KMS-11 (cell line): Measurements from ENCODE around the gene RSAD2.

ENCODE experiments used
- H2AFZ ChIP-seq: fragments of 200-600 bp; sonication (generic); 2 replicates; pipeline ENCODE4 v1.6.1; 2016; ENCODE audit warnings: antibody characterized with exemption, mixed run types, low read depth
- H3K27ac ChIP-seq: fragments of 200-600 bp; sonication (generic); 2 replicates; pipeline ENCODE4 v1.6.1; 2016; ENCODE audit warnings: mild to moderate bottlenecking, mixed run types
- H3K27me3 ChIP-seq: fragments of 200-600 bp; sonication (generic); 2 replicates; pipeline ENCODE4 v1.6.1; 2017; ENCODE audit warnings: mild to moderate bottlenecking, low read depth, mixed run types, moderate library complexity; ENCODE audit not compliant: insufficient read depth
- H3K36me3 ChIP-seq: fragments of 200-600 bp; sonication (generic); 2 replicates; pipeline ENCODE4 v1.6.1; 2017; ENCODE audit warnings: mild to moderate bottlenecking, mixed run types; ENCODE audit not compliant: insufficient read depth
- H3K4me1 ChIP-seq: fragments of 200-600 bp; sonication (generic); 2 replicates; pipeline ENCODE4 v1.6.1; 2016; ENCODE audit warnings: mild to moderate bottlenecking, low read depth, mixed run types; ENCODE audit not compliant: poor library complexity, severe bottlenecking
- H3K4me2 ChIP-seq: fragments of 200-600 bp; sonication (generic); 2 replicates; pipeline ENCODE4 v1.7.0; 2016; ENCODE audit warnings: mild to moderate bottlenecking, mixed run types
- H3K4me3 ChIP-seq: fragments of 200-600 bp; sonication (generic); IDR thresholded peaks from 2 replicates; pipeline ENCODE4 v1.6.1; 2017; ENCODE audit warnings: low read depth, low read length, mixed read lengths; ENCODE audit not compliant: insufficient read depth
- H3K79me2 ChIP-seq: fragments of 200-600 bp; sonication (generic); 2 replicates; pipeline ENCODE4 v1.6.1; 2016; ENCODE audit warnings: low read depth, mixed run types; ENCODE audit not compliant: insufficient read depth
- H3K9ac ChIP-seq: fragments of 200-600 bp; sonication (generic); 2 replicates; pipeline ENCODE4 v1.6.1; 2016; ENCODE audit warnings: mild to moderate bottlenecking, mixed run types
- H4K20me1 ChIP-seq: fragments of 200-600 bp; sonication (generic); 2 replicates; pipeline ENCODE4 v1.6.1; 2016; ENCODE audit warnings: mild to moderate bottlenecking, mixed run types; ENCODE audit not compliant: insufficient read depth
- CTCF ChIP-seq: fragments of 200-600 bp; sonication (generic); conservative IDR thresholded peaks from 2 replicates; pipeline ENCODE4 v1.6.1; 2017; ENCODE audit warnings: low read depth, mild to moderate bottlenecking, antibody characterized with exemption, low read length, moderate library complexity, mixed read lengths

Gene RSAD2

GRCh38 chr2:6931753-6932152 lies 54.2 kb downstream of the RSAD2 start:
- peaks cover 13% of the 10 kb centered on the region for H3K4me1 ChIP-seq
- H3K4me2 ChIP-seq = no peak overlapping the region
- H2AFZ ChIP-seq = no peak overlapping the region
- no peaks in the 10 kb centered on the region for H3K79me2 ChIP-seq
- no peak overlapping the region for H3K27ac ChIP-seq
- H3K36me3 ChIP-seq = no peaks in the 10 kb centered on the region
- H3K27me3 ChIP-seq = no peaks in the 10 kb centered on the region
- TF ChIP-seq CTCF = no peak
- no peak overlapping the region for H3K4me3 ChIP-seq
- no peak overlapping the region for H3K9ac ChIP-seq
- no peaks in the 10 kb centered on the region for H4K20me1 ChIP-seq

GRCh38 chr2:6932206-6932605 lies 54.6 kb downstream of the RSAD2 start:
- Histone ChIP-seq H3K9ac (no peak overlapping the region), H3K27ac (no peak overlapping the region), H2AFZ (no peak overlapping the region), H3K36me3 (no peaks in the 10 kb centered on the region), H4K20me1 (no peaks in the 10 kb centered on the region), H3K4me2 (no peak overlapping the region), H3K79me2 (no peaks in the 10 kb centered on the region), H3K4me1 (peaks cover 13% of the 10 kb centered on the region), H3K4me3 (no peak overlapping the region), H3K27me3 (no peaks in the 10 kb centered on the region)
- TF ChIP-seq CTCF = no peak

GRCh38 chr2:6932828-6933227 lies 55.3 kb downstream of the RSAD2 start:
- Histone ChIP-seq H3K9ac (no peak overlapping the region), H4K20me1 (no peaks in the 10 kb centered on the region), H3K4me2 (no peak overlapping the region), H3K79me2 (no peaks in the 10 kb centered on the region), H2AFZ (no peak overlapping the region), H3K27ac (no peak overlapping the region), H3K4me3 (no peak overlapping the region), H3K27me3 (no peaks in the 10 kb centered on the region), H3K36me3 (no peaks in the 10 kb centered on the region), H3K4me1 (peaks cover 13% of the 10 kb centered on the region)
- TF ChIP-seq CTCF = no peak

GRCh38 chr2:6933911-6934310 lies 56.3 kb downstream of the RSAD2 start:
- no peaks in the 10 kb centered on the region for H3K27me3 ChIP-seq
- no peak for TF ChIP-seq CTCF
- H3K79me2 ChIP-seq = no peaks in the 10 kb centered on the region
- no peak overlapping the region for H3K27ac ChIP-seq
- H3K36me3 ChIP-seq = no peaks in the 10 kb centered on the region
- H3K4me3 ChIP-seq = no peak overlapping the region
- no peaks in the 10 kb centered on the region for H4K20me1 ChIP-seq
- H3K9ac ChIP-seq = no peak overlapping the region
- H2AFZ ChIP-seq = no peak overlapping the region
- peaks cover 13% of the 10 kb centered on the region for H3K4me1 ChIP-seq
- no peak overlapping the region for H3K4me2 ChIP-seq
